ENCODE results near the gene SPATA13.

The SPATA13 gene

GRCh38 chr13:24149246-24150032 is 11.1 kb upstream of the SPATA13 start:
- H3K27me3 ChIP-seq (ENCODE audit: low read depth, low read length), result peaks cover 16% of the 10 kb centered on the region
- no peaks in the 10 kb centered on the region for H3K79me2 ChIP-seq (ENCODE audit: low read length)
- no peaks in the 10 kb centered on the region for H3K36me3 ChIP-seq (replicated peaks; ENCODE audit: low read depth, low read length)
- no peak overlapping the region for H3K4me2 ChIP-seq (ENCODE audit: low read length)
- no peaks in the 10 kb centered on the region for H3K9me3 ChIP-seq (ENCODE audit: insufficient read depth, low read length)
- peaks cover 5% of the 10 kb centered on the region; the same call in 1 of the 2 replicates for H3K4me1 ChIP-seq (ENCODE audit: low read length)
- no peak overlapping the region for H3K27ac ChIP-seq (ENCODE audit: low read length)
- TF ChIP-seq EZH2phosphoT487 (IDR thresholded peaks at IDR 0.05; ENCODE audit: low read depth), result no peak
- no peak for TF ChIP-seq CTCF (IDR thresholded peaks at IDR 0.05; ENCODE audit: low read depth, low read length)
- H3K9ac ChIP-seq (ENCODE audit: low read length), result no peak overlapping the region
- no peaks in the 10 kb centered on the region for H4K20me1 ChIP-seq (ENCODE audit: insufficient read depth, low read length)
- H2AFZ ChIP-seq (ENCODE audit: low read depth, low read length), result no peak overlapping the region
- H3K4me3 ChIP-seq (ENCODE audit: low read length), result no peak overlapping the region

- Histone ChIP-seq H3K4me3 (ENCODE audit: low read length) (no peak overlapping the region), H3K9ac (ENCODE audit: low read length) (no peak overlapping the region), H3K79me2 (ENCODE audit: low read length) (no peaks in the 10 kb centered on the region), H3K36me3 (replicated peaks; ENCODE audit: low read depth, low read length) (no peaks in the 10 kb centered on the region), H4K20me1 (ENCODE audit: insufficient read depth, low read length) (no peaks in the 10 kb centered on the region), H3K27ac (ENCODE audit: low read length) (no peak overlapping the region), H3K27me3 (ENCODE audit: low read depth, low read length) (peaks cover 6% of the 10 kb centered on the region), H3K9me3 (ENCODE audit: insufficient read depth, low read length) (no peaks in the 10 kb centered on the region), H2AFZ (ENCODE audit: low read depth, low read length) (no peak overlapping the region), H3K4me1 (ENCODE audit: low read length) (peaks cover 5% of the 10 kb centered on the region; the same call in 1 of the 2 replicates), H3K4me2 (ENCODE audit: low read length) (no peak overlapping the region)
- TF ChIP-seq EZH2phosphoT487 (IDR thresholded peaks at IDR 0.05; ENCODE audit: low read depth) (no peak), CTCF (IDR thresholded peaks at IDR 0.05; ENCODE audit: low read depth, low read length) (no peak)
Measured at GRCh38 chr13:24150572-24150971, 9.9 kb upstream of the SPATA13 start.

- Histone ChIP-seq H4K20me1 (ENCODE audit: insufficient read depth, low read length) (no peaks in the 10 kb centered on the region), H3K4me2 (ENCODE audit: low read length) (no peak overlapping the region), H3K4me3 (ENCODE audit: low read length) (no peak overlapping the region), H3K79me2 (ENCODE audit: low read length) (no peaks in the 10 kb centered on the region), H3K9ac (ENCODE audit: low read length) (no peak overlapping the region), H3K27ac (ENCODE audit: low read length) (no peak overlapping the region), H3K27me3 (ENCODE audit: low read depth, low read length) (no peaks in the 10 kb centered on the region), H3K36me3 (replicated peaks; ENCODE audit: low read depth, low read length) (no peaks in the 10 kb centered on the region), H3K9me3 (ENCODE audit: insufficient read depth, low read length) (no peaks in the 10 kb centered on the region), H3K4me1 (ENCODE audit: low read length) (peaks cover 5% of the 10 kb centered on the region; the same call in 1 of the 2 replicates), H2AFZ (ENCODE audit: low read depth, low read length) (no peak overlapping the region)
- TF ChIP-seq EZH2phosphoT487 (IDR thresholded peaks at IDR 0.05; ENCODE audit: low read depth), result no peak
- no peak for TF ChIP-seq CTCF (IDR thresholded peaks at IDR 0.05; ENCODE audit: low read depth, low read length)
Measured at GRCh38 chr13:24151864-24152263, 8.7 kb upstream of the SPATA13 start.

- Histone ChIP-seq H3K4me1 (ENCODE audit: low read length) (peaks cover 2% of the 10 kb centered on the region; the same call in 1 of the 2 replicates), H3K79me2 (ENCODE audit: low read length) (no peaks in the 10 kb centered on the region), H3K9me3 (ENCODE audit: insufficient read depth, low read length) (no peaks in the 10 kb centered on the region), H3K9ac (ENCODE audit: low read length) (no peak overlapping the region), H3K4me3 (ENCODE audit: low read length) (no peak overlapping the region), H3K36me3 (replicated peaks; ENCODE audit: low read depth, low read length) (no peaks in the 10 kb centered on the region), H3K27ac (ENCODE audit: low read length) (no peak overlapping the region), H3K27me3 (ENCODE audit: low read depth, low read length) (no peaks in the 10 kb centered on the region; the same call in 1 of the 2 replicates), H3K4me2 (ENCODE audit: low read length) (no peak overlapping the region), H2AFZ (ENCODE audit: low read depth, low read length) (no peak overlapping the region), H4K20me1 (ENCODE audit: insufficient read depth, low read length) (no peaks in the 10 kb centered on the region)
- TF ChIP-seq EZH2phosphoT487 (IDR thresholded peaks at IDR 0.05; ENCODE audit: low read depth) (no peak), CTCF (IDR thresholded peaks at IDR 0.05; ENCODE audit: low read depth, low read length) (no peak)
Measured at GRCh38 chr13:24152292-24153214, 8.0 kb upstream of the SPATA13 start.

Data from OCI-LY3 (cell line).